22Rv1 (cell line): ENCODE results near the gene ANKRD23.
A peak's percentile ranks its signal among the peaks of the same experiment; 100 is the strongest.

Experiments used
- H3K27ac ChIP-seq: fragments of 450-650 bp; 2 replicates; pipeline ENCODE4 v1.5.1; 2017
- CTCF ChIP-seq: fragments of 450-650 bp; IDR thresholded peaks from 2 replicates; pipeline ENCODE4 v1.5.1; 2017; ENCODE audit warnings: mild to moderate bottlenecking
- ZFX ChIP-seq: fragments of 450-650 bp; IDR thresholded peaks from 2 replicates; pipeline ENCODE4 v1.6.1; 2017; ENCODE audit warnings: antibody characterized with exemption, borderline replicate concordance

The ANKRD23 gene

GRCh38 chr2:96830044-96830562, 13.7 kb downstream of the ANKRD23 start:
- TF ChIP-seq CTCF (no peak), ZFX (no peak)

GRCh38 chr2:96828874-96829273, 14.9 kb downstream of the ANKRD23 start:
- TF ChIP-seq CTCF (no peak), ZFX (no peak)
- no peak overlapping the region for H3K27ac ChIP-seq

More at GRCh38 chr2:96830044-96830562, 13.7 kb downstream of the ANKRD23 start:
- 0 out of 2 replicates have a peak overlapping the region, but pooled peaks have one; percentile 2 for H3K27ac ChIP-seq

GRCh38 chr2:96828436-96828835, 15.4 kb downstream of the ANKRD23 start:
- H3K27ac ChIP-seq, result no peak overlapping the region
- TF ChIP-seq ZFX (no peak), CTCF (no peak)

- H3K27ac ChIP-seq, result no peak overlapping the region
Measured at GRCh38 chr2:96826546-96827278, 17.1 kb downstream of the ANKRD23 start.

GRCh38 chr2:96825057-96825456, 18.8 kb downstream of the ANKRD23 start:
- no peak for TF ChIP-seq CTCF
- no peak for TF ChIP-seq ZFX
- no peak overlapping the region for H3K27ac ChIP-seq

More at GRCh38 chr2:96826546-96827278, 17.1 kb downstream of the ANKRD23 start:
- TF ChIP-seq ZFX (no peak), CTCF (no peak)

GRCh38 chr2:96824079-96824870, 19.5 kb downstream of the ANKRD23 start:
- peak overlapping the region; percentile 40 for H3K27ac ChIP-seq
- no peak for TF ChIP-seq CTCF
- no peak for TF ChIP-seq ZFX
